HEK293 (cell line): ENCODE results near the gene PARD3B.

ENCODE experiments used
- CTCF ChIP-seq: fragments of 450-650 bp; formaldehyde crosslinking; IDR thresholded peaks from 2 replicates; pipeline ENCODE4 v1.5.1; 2016; ENCODE audit warnings: missing biosample characterization, missing genetic modification characterization
- YY1 ChIP-seq: fragments of 450-650 bp; formaldehyde crosslinking; IDR thresholded peaks from 2 replicates; pipeline ENCODE4 v1.5.1; 2018; ENCODE audit warnings: missing biosample characterization, missing genetic modification characterization
- TF ChIP-seq, protein P1 (sequence below): fragments of 450-650 bp; formaldehyde crosslinking; IDR thresholded peaks from 2 replicates; pipeline ENCODE4 v1.5.1; 2016; ENCODE audit warnings: missing biosample characterization, missing genetic modification characterization

GRCh38 chr2:205060269-205060668 lies 515.0 kb downstream of the PARD3B start:
- TF ChIP-seq, protein P1, sequence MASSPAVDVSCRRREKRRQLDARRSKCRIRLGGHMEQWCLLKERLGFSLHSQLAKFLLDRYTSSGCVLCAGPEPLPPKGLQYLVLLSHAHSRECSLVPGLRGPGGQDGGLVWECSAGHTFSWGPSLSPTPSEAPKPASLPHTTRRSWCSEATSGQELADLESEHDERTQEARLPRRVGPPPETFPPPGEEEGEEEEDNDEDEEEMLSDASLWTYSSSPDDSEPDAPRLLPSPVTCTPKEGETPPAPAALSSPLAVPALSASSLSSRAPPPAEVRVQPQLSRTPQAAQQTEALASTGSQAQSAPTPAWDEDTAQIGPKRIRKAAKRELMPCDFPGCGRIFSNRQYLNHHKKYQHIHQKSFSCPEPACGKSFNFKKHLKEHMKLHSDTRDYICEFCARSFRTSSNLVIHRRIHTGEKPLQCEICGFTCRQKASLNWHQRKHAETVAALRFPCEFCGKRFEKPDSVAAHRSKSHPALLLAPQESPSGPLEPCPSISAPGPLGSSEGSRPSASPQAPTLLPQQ (tag by site-specific recombination): no peak
- TF ChIP-seq CTCF (tag by site-specific recombination): no peak
- no peak for TF ChIP-seq YY1 (tag by site-specific recombination)
